Fibroblast of lung (primary cell): Measurements from ENCODE around the gene SCO2. TPM values are rescaled to one million over a fixed set of nuclear protein-coding genes. Genes with fewer than 3 reads are reported as not detected.

Source experiments
- DNase-seq, 2 donors: peaks; one replicate each; pipeline versions ENCODE4 v3.0.0 to v3.0.0-alpha.2; 2010; ENCODE audit warnings: low read depth in 2 of 2
- H2AFZ ChIP-seq: 2 replicates; pipeline ENCODE4 v1.5.1; 2012; ENCODE audit warnings: low read length, control low read depth, inconsistent platforms
- H3K27ac ChIP-seq: 2 replicates; pipeline ENCODE4 v1.5.1; 2011; ENCODE audit warnings: low read length, control low read depth; ENCODE audit not compliant: insufficient read depth
- H3K27me3 ChIP-seq: 2 replicates; pipeline ENCODE4 v1.5.1; 2011; ENCODE audit warnings: mild to moderate bottlenecking, low read length; ENCODE audit not compliant: control insufficient read depth, insufficient read depth
- H3K36me3 ChIP-seq: 2 replicates; pipeline ENCODE4 v1.5.1; 2011; ENCODE audit warnings: low read length; ENCODE audit not compliant: control insufficient read depth, insufficient read depth
- H3K4me1 ChIP-seq: 2 replicates; pipeline ENCODE4 v1.5.1; 2011; ENCODE audit warnings: low read length; ENCODE audit not compliant: control insufficient read depth, insufficient read depth; ENCODE audit errors: extremely low read depth
- H3K4me2 ChIP-seq: 2 replicates; pipeline ENCODE4 v1.5.1; 2011; ENCODE audit warnings: low read length, control low read depth; ENCODE audit not compliant: insufficient read depth; ENCODE audit errors: extremely low read depth
- H3K4me3 ChIP-seq, 4 experiments: fragments of 200-600 bp in 1 of 4; sonication (generic) in 1 of 4; replicated peaks in 1 of 4; 2 replicates each; pipeline ENCODE4 v1.5.1; 2011 to 2016; ENCODE audit warnings: low read length in 4 of 4, low read depth in 3 of 4, mild to moderate bottlenecking in 3 of 4, control low read depth in 2 of 4, inconsistent platforms in 1 of 4, mixed read lengths in 1 of 4; ENCODE audit not compliant: insufficient read depth in 1 of 4; ENCODE audit errors: control extremely low read depth in 1 of 4
- H3K79me2 ChIP-seq: 2 replicates; pipeline ENCODE4 v1.5.1; 2012; ENCODE audit warnings: mild to moderate bottlenecking, low read length, inconsistent platforms; ENCODE audit not compliant: control insufficient read depth, insufficient read depth
- H3K9ac ChIP-seq: 2 replicates; pipeline ENCODE4 v1.5.1; 2011; ENCODE audit warnings: mild to moderate bottlenecking, low read length, control low read depth; ENCODE audit not compliant: insufficient read depth
- H3K9me3 ChIP-seq: 2 replicates; pipeline ENCODE4 v1.5.1; 2012; ENCODE audit warnings: low read depth, low read length; ENCODE audit not compliant: control insufficient read depth, insufficient read depth
- H4K20me1 ChIP-seq: 2 replicates; pipeline ENCODE4 v1.5.1; 2011; ENCODE audit warnings: low read length; ENCODE audit not compliant: control insufficient read depth, insufficient read depth; ENCODE audit errors: extremely low read depth
- CTCF ChIP-seq, 2 donors: IDR thresholded peaks in 1 of 2; conservative IDR thresholded peaks in 1 of 2; 1 replicate in 1 of 2; 2 replicates in 1 of 2; pipeline ENCODE4 v1.5.1; 2011 to 2012; ENCODE audit warnings: low read length in 2 of 2, control low read depth in 1 of 2, inconsistent platforms in 1 of 2, low read depth in 1 of 2, mild to moderate bottlenecking in 1 of 2
- EZH2 ChIP-seq: IDR thresholded peaks from 2 replicates; pipeline ENCODE4 v1.5.1; 2012; ENCODE audit warnings: low read length, control low read depth, mild to moderate bottlenecking; ENCODE audit errors: missing control alignments
- polyA plus RNA-seq, 2 donors: library from polyadenylated mRNA; depleted of rRNA in 1 of 2; stranded (reverse) in 1 of 2; unstranded in 1 of 2; fragments of >200 nt; gene quantifications; 2 replicates each; pipeline ENCODE4 v1.2.1, GENCODE V29; 2011 to 2012; ENCODE audit warnings: missing spikeins in 1 of 2
- total RNA-seq: library from RNA; depleted of rRNA; stranded (reverse); fragments of >200 nt; gene quantifications from 2 replicates; pipeline ENCODE4 v1.2.1, GENCODE V29; 2014

SCO2 gene
- total and polyA plus RNA-seq, 2 donors (not counting 1 experiment from before 2014, with no cell fraction given) = 0.42 to 3.1 TPM

- no peak overlapping the region for H2AFZ ChIP-seq
- TF ChIP-seq EZH2 (no peak), CTCF (conservative IDR thresholded peaks at IDR 0.05 in 1 of 2, IDR thresholded peaks at IDR 0.05 in 1 of 2; ENCODE audit: low read depth in 1 of 2, low read length in 2 of 2) (no peak)
- peak; percentile 54 to 58 for DNase-seq
- peak overlapping the region; percentile 65 for H3K9ac ChIP-seq
- H3K27ac ChIP-seq = no peak overlapping the region
- peaks cover 10% of the 10 kb centered on the region for H3K4me1 ChIP-seq
- no peaks in the 10 kb centered on the region for H3K79me2 ChIP-seq
- no peaks in the 10 kb centered on the region for H4K20me1 ChIP-seq
- H3K27me3 ChIP-seq = peaks cover 11% of the 10 kb centered on the region
- H3K36me3 ChIP-seq = no peaks in the 10 kb centered on the region
- H3K4me3 ChIP-seq = peak overlapping the region in 3 of 4 experiments; percentile 28 to 60 (median 28)
- H3K9me3 ChIP-seq = no peaks in the 10 kb centered on the region
- peak overlapping the region; percentile 71 for H3K4me2 ChIP-seq
These were observed 6.7 kb upstream of the SCO2 start for GRCh38 chr22:50531962-50532674.

- H3K27me3 ChIP-seq = peaks cover 11% of the 10 kb centered on the region
- H3K4me1 ChIP-seq = peaks cover 14% of the 10 kb centered on the region
- H3K9me3 ChIP-seq = no peaks in the 10 kb centered on the region
- peak overlapping the region; percentile 71 for H3K4me2 ChIP-seq
- peak overlapping the region; percentile 65 for H3K9ac ChIP-seq
- H3K27ac ChIP-seq = no peak overlapping the region
- H3K79me2 ChIP-seq = no peaks in the 10 kb centered on the region
- DNase-seq = no peak
- no peak overlapping the region for H2AFZ ChIP-seq
- H4K20me1 ChIP-seq = no peaks in the 10 kb centered on the region
- TF ChIP-seq EZH2 (peak; percentile 57), CTCF (conservative IDR thresholded peaks at IDR 0.05 in 1 of 2, IDR thresholded peaks at IDR 0.05 in 1 of 2; ENCODE audit: low read depth in 1 of 2, low read length in 2 of 2) (no peak)
- no peaks in the 10 kb centered on the region for H3K36me3 ChIP-seq
- peak overlapping the region in 3 of 4 experiments; percentile 28 to 61 (median 60) for H3K4me3 ChIP-seq
These were observed 6.2 kb upstream of the SCO2 start for GRCh38 chr22:50531546-50531961.

- no peak overlapping the region for H2AFZ ChIP-seq
- peak overlapping the region; percentile 65 for H3K9ac ChIP-seq
- peaks cover 11% of the 10 kb centered on the region for H3K27me3 ChIP-seq
- DNase-seq = peak; percentile 75 to 86
- peak overlapping the region; percentile 58 for H3K4me2 ChIP-seq
- peak overlapping the region; percentile 20 for H3K27ac ChIP-seq
- no peaks in the 10 kb centered on the region for H3K9me3 ChIP-seq
- H3K4me3 ChIP-seq = peak overlapping the region; percentile 15 to 61 (median 42)
- no peaks in the 10 kb centered on the region for H3K79me2 ChIP-seq
- no peaks in the 10 kb centered on the region for H4K20me1 ChIP-seq
- TF ChIP-seq CTCF (conservative IDR thresholded peaks at IDR 0.05 in 1 of 2, IDR thresholded peaks at IDR 0.05 in 1 of 2; ENCODE audit: low read depth in 1 of 2, low read length in 2 of 2) = no peak
- peak; percentile 75 for TF ChIP-seq EZH2
- no peaks in the 10 kb centered on the region for H3K36me3 ChIP-seq
- peaks cover 14% of the 10 kb centered on the region for H3K4me1 ChIP-seq
These were observed 5.6 kb upstream of the SCO2 start for GRCh38 chr22:50530877-50531545.
